B cell (primary cell): Measurements from ENCODE around the gene TMBIM6. TPM values are rescaled to one million over a fixed set of nuclear protein-coding genes. Genes with fewer than 3 reads are reported as not detected.

ENCODE experiments used
- ATAC-seq: fragments of 200-7000 bp; cut with Tn5 transposase; one replicate; pipeline ENCODE4 v1.10.0; 2021; ENCODE audit warnings: low read depth, mild to moderate bottlenecking, moderate number of reproducible peaks, moderate library complexity
- CTCF ChIA-PET: fragments of 350-600 bp; sonication (Branson Sonifier 250); formaldehyde crosslinking; loops from one replicate; lab custom pipeline; 2021; ENCODE audit warnings: antibody characterized with exemption, inconsistent platforms; lab: Charles Lee
- POLR2A ChIA-PET: fragments of 350-600 bp; sonication (Branson Sonifier 250); formaldehyde crosslinking; loops from one replicate; lab custom pipeline; 2021; ENCODE audit warnings: antibody characterized with exemption; lab: Charles Lee
- DNase-seq: peaks from one replicate; pipeline ENCODE4 v3.0.0; 2013
- H2AFZ ChIP-seq: 2 replicates; pipeline ENCODE4 v1.6.1; 2012; ENCODE audit warnings: mild to moderate bottlenecking, low read depth, low read length; ENCODE audit not compliant: insufficient read depth, poor library complexity, severe bottlenecking
- H3K27ac ChIP-seq, 2 donors: 1 replicate in 1 of 2; 2 replicates in 1 of 2; pipeline ENCODE4 v1.5.1; 2012 to 2013; ENCODE audit warnings: low read length in 2 of 2, mild to moderate bottlenecking in 2 of 2, moderate library complexity in 1 of 2
- H3K27me3 ChIP-seq, 4 experiments: fragments of 200-600 bp in 1 of 4; sonication (generic) in 1 of 4; replicated peaks in 1 of 4; 1 replicate in 2 of 4; 2 replicates in 2 of 4; pipeline versions ENCODE4 v1.6.1 to v1.7.0; 2013 to 2016; ENCODE audit warnings: low read length in 3 of 4, mild to moderate bottlenecking in 2 of 4, mixed read lengths in 1 of 4, moderate library complexity in 1 of 4; ENCODE audit not compliant: insufficient read depth in 4 of 4, control insufficient read depth in 3 of 4; ENCODE audit errors: control extremely low read depth in 1 of 4
- H3K36me3 ChIP-seq, 2 experiments: replicated peaks in 1 of 2; 1 replicate in 1 of 2; 2 replicates in 1 of 2; pipeline versions ENCODE4 v1.6.1 to v1.7.1; 2013; ENCODE audit warnings: low read length in 1 of 2; ENCODE audit not compliant: insufficient read depth in 2 of 2, control insufficient read depth in 1 of 2; ENCODE audit errors: control extremely low read depth in 1 of 2, extremely low read depth in 1 of 2
- H3K4me1 ChIP-seq, 2 donors: fragments of 200-600 bp in 1 of 2; sonication (generic) in 1 of 2; 1 replicate in 1 of 2; 2 replicates in 1 of 2; pipeline versions ENCODE4 v1.5.1 to v1.6.1; 2013 to 2017; ENCODE audit warnings: low read length in 2 of 2; ENCODE audit not compliant: control insufficient read depth in 2 of 2, insufficient read depth in 2 of 2
- H3K4me2 ChIP-seq: replicated peaks from 2 replicates; pipeline ENCODE3; 2012; ENCODE audit warnings: mild to moderate bottlenecking, low read depth, low read length; ENCODE audit not compliant: poor library complexity, severe bottlenecking
- H3K4me3 ChIP-seq, 5 experiments: fragments of 200-600 bp in 1 of 5; sonication (generic) in 1 of 5; 1 replicate in 3 of 5; 2 replicates in 2 of 5; pipeline versions ENCODE4 v1.5.1 to v1.7.0; 2011 to 2016; ENCODE audit warnings: low read length in 4 of 5, mild to moderate bottlenecking in 4 of 5, low read depth in 2 of 5, control low read depth in 1 of 5, moderate library complexity in 1 of 5; ENCODE audit not compliant: insufficient read depth in 1 of 5; ENCODE audit errors: control extremely low read depth in 1 of 5, extremely low read depth in 1 of 5
- H3K79me2 ChIP-seq: fragments of 200-600 bp; sonication (generic); one replicate; pipeline ENCODE4 v1.6.0; 2016; ENCODE audit warnings: low read length; ENCODE audit not compliant: control insufficient read depth, insufficient read depth
- H3K9ac ChIP-seq: fragments of 200-600 bp; sonication (generic); 2 replicates; pipeline ENCODE4 v1.6.1; 2017; ENCODE audit warnings: mild to moderate bottlenecking, low read length, moderate library complexity
- H3K9me3 ChIP-seq, 3 donors: one replicate each; pipeline versions ENCODE4 v1.6.1 to v1.7.1; 2013; ENCODE audit warnings: low read length in 2 of 3; ENCODE audit not compliant: control insufficient read depth in 2 of 3, insufficient read depth in 1 of 3; ENCODE audit errors: control extremely low read depth in 1 of 3
- H4K20me1 ChIP-seq: 2 replicates; pipeline ENCODE4 v1.6.0; 2012; ENCODE audit warnings: mild to moderate bottlenecking, low read length; ENCODE audit not compliant: insufficient read depth, control insufficient read depth, poor library complexity, severe bottlenecking
- H3K27ac Mint-ChIP-seq: one replicate; pipeline ENCODE4 v1.8.0; 2021; ENCODE audit warnings: mixed read lengths
- H3K27me3 Mint-ChIP-seq: one replicate; pipeline ENCODE4 v1.8.0; 2021; ENCODE audit warnings: mixed read lengths
- H3K4me1 Mint-ChIP-seq: one replicate; pipeline ENCODE4 v1.8.0; 2021; ENCODE audit warnings: mixed read lengths
- H3K4me3 Mint-ChIP-seq: one replicate; pipeline ENCODE4 v1.8.0; 2021; ENCODE audit warnings: mixed read lengths
- H3K9me3 Mint-ChIP-seq: one replicate; pipeline ENCODE4 v1.8.0; 2022; ENCODE audit warnings: mixed read lengths; ENCODE audit not compliant: insufficient read depth
- EZH2 ChIP-seq: IDR thresholded peaks from 2 replicates; pipeline ENCODE4 v1.6.1; 2012; ENCODE audit warnings: borderline replicate concordance, low read depth, mild to moderate bottlenecking, moderate library complexity, low read length; ENCODE audit not compliant: insufficient read depth, poor library complexity, severe bottlenecking
- WGBS: methylation state at CpG from one replicate; pipeline ENCODE4 v1.1.5; 2013; ENCODE audit warnings: missing lambda C conversion rate; ENCODE audit not compliant: insufficient coverage; 5-methylcytosine and 5-hydroxymethylcytosine counted together
- intact Hi-C: fragments of 100-400 bp; cut with micrococcal nuclease; formaldehyde crosslinking; loops from one replicate; pipeline ENCODE4 v1.10.0; 2022
- polyA plus RNA-seq: library from polyadenylated mRNA; depleted of rRNA; stranded (reverse); fragments of >200 nt; gene quantifications from 2 replicates; pipeline ENCODE4 v1.2.3, GENCODE V29; 2012
- total RNA-seq, 2 donors: library from RNA; stranded (reverse); fragments of 120-200 nt in 1 of 2; gene quantifications; 1 replicate in 1 of 2; 2 replicates in 1 of 2; pipeline versions ENCODE4 v1.2.3 to v1.2.4, GENCODE V29; 2013 to 2022
- TF ChIP-seq, protein P1 (sequence below): fragments of 200-600 bp; IDR thresholded peaks from one replicate; pipeline ENCODE4 v1.8.0; 2022; ENCODE audit warnings: antibody characterized with exemption, mild to moderate bottlenecking

Gene TMBIM6
- total and polyA plus RNA-seq, 2 donors (not counting 1 experiment from before 2014, with no cell fraction given), result 178 to 336 TPM

DNA sequence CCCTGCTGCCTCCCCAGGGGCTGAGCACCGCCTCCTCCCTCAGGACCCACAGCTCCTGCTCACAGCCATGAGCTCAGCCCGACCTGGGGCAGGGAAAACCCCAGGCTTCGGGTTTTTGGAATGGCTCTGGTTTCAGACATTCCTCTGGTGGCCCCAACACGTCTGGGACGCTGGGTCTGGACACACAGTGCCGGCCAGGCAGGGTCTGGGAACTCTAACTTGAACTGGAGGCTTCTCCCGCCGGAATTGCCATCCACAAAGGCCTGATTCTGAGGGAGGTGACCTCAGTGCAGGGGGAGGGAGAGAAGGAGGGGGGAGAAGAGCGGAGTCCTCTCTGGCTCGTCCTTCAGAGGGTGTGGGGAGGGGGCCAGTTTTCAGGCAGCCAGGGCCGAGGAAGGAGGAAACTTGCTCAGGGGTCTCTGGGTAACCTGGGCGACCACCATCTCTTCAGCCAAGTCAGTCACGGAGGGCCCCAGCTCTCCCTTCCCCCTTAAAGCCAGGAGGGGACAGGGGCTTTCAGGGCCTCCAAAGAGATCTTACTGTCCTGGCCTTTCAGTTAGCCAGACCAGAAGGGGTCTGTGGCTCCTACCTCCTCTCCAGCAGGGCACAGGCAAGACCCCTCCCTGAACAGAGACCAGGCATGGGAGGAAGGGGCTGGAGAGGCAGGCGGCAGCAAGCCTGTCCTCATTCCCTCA, 67.5 kb downstream of the TMBIM6 start:
- Mint-ChIP-seq H3K4me3 (no peak overlapping the region), H3K27me3 (no peaks in the 10 kb centered on the region), H3K27ac (no peak overlapping the region), H3K9me3 (no peaks in the 10 kb centered on the region), H3K4me1 (peaks cover 20% of the 10 kb centered on the region)
- Histone ChIP-seq H3K4me2 (no peak overlapping the region), H3K9me3 (no peaks in the 10 kb centered on the region), H3K79me2 (peaks cover 10% of the 10 kb centered on the region), H3K36me3 (peaks cover 0 to 2% of the 10 kb centered on the region in 2 experiments), H3K4me1 (peaks cover 13 to 16% of the 10 kb centered on the region in 2 donors), H3K27me3 (no peaks in the 10 kb centered on the region), H2AFZ (no peak overlapping the region), H3K9ac (no peak overlapping the region), H3K4me3 (no peak overlapping the region), H3K27ac (no peak overlapping the region), H4K20me1 (peaks cover 5% of the 10 kb centered on the region)
- ATAC-seq, result no peak
- POLR2A ChIA-PET, result no interaction called here
- no peak for DNase-seq
- no peak for TF ChIP-seq EZH2
- TF ChIP-seq, protein P1, sequence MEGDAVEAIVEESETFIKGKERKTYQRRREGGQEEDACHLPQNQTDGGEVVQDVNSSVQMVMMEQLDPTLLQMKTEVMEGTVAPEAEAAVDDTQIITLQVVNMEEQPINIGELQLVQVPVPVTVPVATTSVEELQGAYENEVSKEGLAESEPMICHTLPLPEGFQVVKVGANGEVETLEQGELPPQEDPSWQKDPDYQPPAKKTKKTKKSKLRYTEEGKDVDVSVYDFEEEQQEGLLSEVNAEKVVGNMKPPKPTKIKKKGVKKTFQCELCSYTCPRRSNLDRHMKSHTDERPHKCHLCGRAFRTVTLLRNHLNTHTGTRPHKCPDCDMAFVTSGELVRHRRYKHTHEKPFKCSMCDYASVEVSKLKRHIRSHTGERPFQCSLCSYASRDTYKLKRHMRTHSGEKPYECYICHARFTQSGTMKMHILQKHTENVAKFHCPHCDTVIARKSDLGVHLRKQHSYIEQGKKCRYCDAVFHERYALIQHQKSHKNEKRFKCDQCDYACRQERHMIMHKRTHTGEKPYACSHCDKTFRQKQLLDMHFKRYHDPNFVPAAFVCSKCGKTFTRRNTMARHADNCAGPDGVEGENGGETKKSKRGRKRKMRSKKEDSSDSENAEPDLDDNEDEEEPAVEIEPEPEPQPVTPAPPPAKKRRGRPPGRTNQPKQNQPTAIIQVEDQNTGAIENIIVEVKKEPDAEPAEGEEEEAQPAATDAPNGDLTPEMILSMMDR, result no peak
- 91% methylated on average over 11 of the region's 14 CpGs for WGBS
- intact Hi-C loops, result no loop called here
- CTCF ChIA-PET, result interaction anchor here (1.5 kb wide), 1 partner anchor 11 kb away, joined by 3 read pairs; no protein-coding TSS in a partner anchor

GRCh38 chr12:49809381-49809905, 68.1 kb downstream of the TMBIM6 start:
- ATAC-seq (no peak), DNase-seq (no peak)
- peaks cover 20% of the 10 kb centered on the region for H3K4me1 Mint-ChIP-seq
- ChIA-PET CTCF (interaction anchor here (1.5 kb wide), 1 partner anchor 10 kb away, joined by 3 read pairs; no protein-coding TSS in a partner anchor), POLR2A (no interaction called here)
- no peak overlapping the region for H3K4me3 ChIP-seq
- no peak overlapping the region for H2AFZ ChIP-seq
- no peak overlapping the region for H3K9ac ChIP-seq
- peaks cover 0 to 2% of the 10 kb centered on the region in 2 experiments for H3K36me3 ChIP-seq
- no peak overlapping the region for H3K27ac ChIP-seq
- H3K9me3 Mint-ChIP-seq, result no peaks in the 10 kb centered on the region
- no peak overlapping the region for H3K27ac Mint-ChIP-seq
- H3K4me2 ChIP-seq, result no peak overlapping the region
- no peak for TF ChIP-seq EZH2
- TF ChIP-seq, protein P1, result no peak
- no peaks in the 10 kb centered on the region for H3K27me3 Mint-ChIP-seq
- H3K4me3 Mint-ChIP-seq, result no peak overlapping the region
- no peaks in the 10 kb centered on the region for H3K27me3 ChIP-seq
- peaks cover 10% of the 10 kb centered on the region for H3K79me2 ChIP-seq
- H4K20me1 ChIP-seq, result peaks cover 5% of the 10 kb centered on the region
- no peaks in the 10 kb centered on the region for H3K9me3 ChIP-seq
- peaks cover 13 to 16% of the 10 kb centered on the region in 2 donors for H3K4me1 ChIP-seq
- WGBS, result 96% methylated on average over 4 of the region's 4 CpGs
- intact Hi-C loops, result no loop called here
